DOHH2 (cell line): ENCODE results near the gene MRFAP1.
"Not testable (repeated sequence)": the region's sequence is repeated elsewhere in the genome, so short reads cannot be mapped to it uniquely, and the experiment has no call there.

Experiments used
- CTCF ChIP-seq: fragments of 200-600 bp; sonication (generic); IDR thresholded peaks from one replicate; pipeline ENCODE4 v1.5.1; 2014; ENCODE audit warnings: antibody characterized with exemption, mild to moderate bottlenecking, low read depth, low read length; ENCODE audit not compliant: poor library complexity, severe bottlenecking
- EZH2phosphoT487 ChIP-seq: fragments of 200-600 bp; sonication (generic); IDR thresholded peaks from 2 replicates; pipeline ENCODE4 v1.6.1; 2017; ENCODE audit warnings: borderline replicate concordance, mild to moderate bottlenecking, antibody characterized with exemption, low read length, moderate library complexity, mixed read lengths

GRCh38 chr4:6655291-6655690 lies 14.8 kb downstream of the MRFAP1 start:
- TF ChIP-seq CTCF, EZH2phosphoT487: not testable (repeated sequence)
